Stimulated activated memory B cell treated with anti-CD40 and anti-IgM and Interleukin-4, amounts not matched to agents 10 μg/mL and 1 μg/mL and 100 μg/mL, for 72 hours (primary cell): ENCODE data around the gene KLRB1.
"Not testable (repeated sequence)": the region's sequence is repeated elsewhere in the genome, so short reads cannot be mapped to it uniquely, and the experiment has no call there.

Experiments used
- ATAC-seq: fragments of 150-1000 bp; cut with Tn5 transposase; 2 replicates; pipeline ENCODE4 v1.10.0; 2021
- H3K27ac Mint-ChIP-seq: one replicate; pipeline ENCODE4 v1.8.0; 2022; ENCODE audit warnings: mild to moderate bottlenecking, mixed read lengths
- H3K27me3 Mint-ChIP-seq: one replicate; pipeline ENCODE4 v1.8.0; 2022; ENCODE audit warnings: mixed read lengths
- H3K36me3 Mint-ChIP-seq: one replicate; pipeline ENCODE4 v1.8.0; 2022; ENCODE audit warnings: mixed read lengths
- H3K4me1 Mint-ChIP-seq: one replicate; pipeline ENCODE4 v1.8.0; 2022; ENCODE audit warnings: mixed read lengths
- H3K4me3 Mint-ChIP-seq: one replicate; pipeline ENCODE4 v1.8.0; 2022; ENCODE audit warnings: mild to moderate bottlenecking, moderate library complexity, mixed read lengths
- H3K9me3 Mint-ChIP-seq: one replicate; pipeline ENCODE4 v1.8.0; 2022; ENCODE audit warnings: mixed read lengths

Gene KLRB1

DNA sequence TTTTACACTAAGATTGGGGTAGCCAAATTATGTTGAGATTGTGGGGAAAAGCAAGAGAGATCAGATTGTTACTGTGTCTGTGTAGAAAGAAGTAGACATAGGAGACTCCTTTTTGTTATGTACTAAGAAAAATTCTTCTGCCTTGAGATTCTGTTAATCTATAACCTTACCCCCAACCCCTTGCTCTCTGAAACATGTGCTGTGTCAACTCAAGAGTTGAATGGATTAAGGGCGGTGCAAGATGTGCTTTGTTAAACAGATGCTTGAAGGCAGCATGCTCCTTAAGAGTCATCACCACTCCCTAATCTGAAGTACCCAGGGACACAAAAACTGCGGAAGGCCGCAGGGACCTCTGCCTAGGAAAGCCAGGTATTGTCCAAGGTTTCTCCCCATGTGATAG lies 7.3 kb downstream of the KLRB1 start:
- H3K4me3 Mint-ChIP-seq, ATAC-seq, H3K27ac Mint-ChIP-seq, H3K4me1 Mint-ChIP-seq, H3K27me3 Mint-ChIP-seq, H3K9me3 Mint-ChIP-seq, H3K36me3 Mint-ChIP-seq: not testable (repeated sequence)

DNA sequence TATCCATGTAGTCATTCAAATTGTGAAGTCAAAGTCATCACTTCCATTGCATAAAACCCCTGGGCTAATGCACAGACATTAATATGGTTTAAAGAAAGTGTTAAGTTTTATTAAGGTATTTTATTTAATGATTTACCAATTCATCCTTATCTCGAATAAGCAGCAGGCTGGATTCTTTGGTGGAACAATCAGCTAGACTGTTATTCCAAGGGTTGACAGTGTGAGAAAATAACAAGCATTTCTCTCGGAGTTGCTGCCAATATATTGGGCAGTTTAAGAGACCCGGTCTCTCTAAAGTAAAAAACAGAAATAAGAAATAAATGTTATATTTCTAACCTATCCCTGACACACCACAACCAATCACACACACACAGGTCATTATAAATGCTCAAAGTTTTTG lies 9.4 kb downstream of the KLRB1 start:
- H3K36me3 Mint-ChIP-seq = no peaks in the 10 kb centered on the region
- no peaks in the 10 kb centered on the region for H3K27me3 Mint-ChIP-seq
- ATAC-seq = no peak
- no peak overlapping the region for H3K4me3 Mint-ChIP-seq
- no peaks in the 10 kb centered on the region for H3K4me1 Mint-ChIP-seq
- H3K9me3 Mint-ChIP-seq = no peaks in the 10 kb centered on the region
- no peak overlapping the region for H3K27ac Mint-ChIP-seq

DNA sequence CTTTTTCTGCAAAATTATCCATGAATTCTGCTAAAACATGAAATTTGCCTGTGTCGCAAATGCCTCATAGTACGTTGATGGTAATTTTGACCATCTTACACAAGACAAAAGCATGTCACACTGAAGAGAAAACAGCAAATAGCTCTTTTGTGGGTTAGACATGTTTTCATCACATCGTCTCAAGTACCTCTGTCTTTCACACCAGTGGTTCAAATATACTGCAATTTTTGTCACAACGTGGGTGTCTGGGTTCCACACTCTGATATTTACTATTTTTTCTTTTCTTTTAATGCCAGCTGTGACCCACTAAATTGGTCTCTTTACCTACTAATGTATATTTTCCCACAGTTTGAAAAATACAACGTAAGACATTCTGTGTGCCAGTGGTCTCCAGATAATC lies 10.4 kb downstream of the KLRB1 start:
- no peak overlapping the region for H3K4me3 Mint-ChIP-seq
- no peak overlapping the region for H3K27ac Mint-ChIP-seq
- no peaks in the 10 kb centered on the region for H3K36me3 Mint-ChIP-seq
- no peaks in the 10 kb centered on the region for H3K4me1 Mint-ChIP-seq
- no peaks in the 10 kb centered on the region for H3K27me3 Mint-ChIP-seq
- ATAC-seq = no peak
- no peaks in the 10 kb centered on the region for H3K9me3 Mint-ChIP-seq

DNA sequence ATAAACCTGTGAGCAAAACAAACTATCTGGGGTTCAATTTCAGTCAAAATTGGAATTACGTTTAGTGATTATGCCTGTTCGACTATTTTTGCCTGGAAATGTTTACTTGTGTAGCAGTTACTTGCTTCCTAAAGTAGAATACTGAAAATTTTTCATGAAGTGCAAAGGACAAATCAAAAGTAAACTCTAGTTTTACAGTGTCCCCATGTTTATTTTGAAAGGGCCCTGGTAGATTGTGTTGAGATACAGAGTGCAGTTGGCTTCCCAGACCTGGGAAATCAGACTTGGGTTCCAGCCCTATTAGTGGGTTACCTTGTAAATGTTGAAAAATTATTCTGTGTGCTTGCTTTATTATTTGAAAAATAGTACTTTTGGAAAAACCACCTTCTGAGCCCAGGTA lies 17.3 kb downstream of the KLRB1 start:
- Mint-ChIP-seq H3K4me3 (no peak overlapping the region), H3K9me3 (no peaks in the 10 kb centered on the region), H3K4me1 (no peaks in the 10 kb centered on the region), H3K36me3 (no peaks in the 10 kb centered on the region), H3K27me3 (no peaks in the 10 kb centered on the region), H3K27ac (no peak overlapping the region)
- no peak for ATAC-seq

DNA sequence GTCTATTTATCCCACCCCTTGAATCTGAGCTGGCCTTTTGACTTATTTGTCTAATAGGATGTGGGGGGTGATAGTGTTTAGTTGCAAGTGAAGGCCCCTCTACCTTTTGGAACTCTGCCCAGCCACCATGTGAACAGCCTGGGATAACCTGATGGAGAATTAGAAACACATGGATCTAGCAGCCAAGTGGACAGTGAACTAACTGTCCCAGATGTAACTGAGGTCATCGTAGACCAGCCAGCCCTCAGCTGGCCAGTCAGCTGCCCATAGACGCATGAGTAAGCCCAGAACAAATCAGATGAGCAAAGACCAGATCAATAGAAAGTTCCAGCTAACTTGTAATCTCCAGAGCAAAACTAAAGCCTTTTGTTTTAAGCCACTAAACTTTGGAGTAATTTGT lies 19.0 kb downstream of the KLRB1 start:
- no peak overlapping the region for H3K4me3 Mint-ChIP-seq
- H3K27ac Mint-ChIP-seq = no peak overlapping the region

DNA sequence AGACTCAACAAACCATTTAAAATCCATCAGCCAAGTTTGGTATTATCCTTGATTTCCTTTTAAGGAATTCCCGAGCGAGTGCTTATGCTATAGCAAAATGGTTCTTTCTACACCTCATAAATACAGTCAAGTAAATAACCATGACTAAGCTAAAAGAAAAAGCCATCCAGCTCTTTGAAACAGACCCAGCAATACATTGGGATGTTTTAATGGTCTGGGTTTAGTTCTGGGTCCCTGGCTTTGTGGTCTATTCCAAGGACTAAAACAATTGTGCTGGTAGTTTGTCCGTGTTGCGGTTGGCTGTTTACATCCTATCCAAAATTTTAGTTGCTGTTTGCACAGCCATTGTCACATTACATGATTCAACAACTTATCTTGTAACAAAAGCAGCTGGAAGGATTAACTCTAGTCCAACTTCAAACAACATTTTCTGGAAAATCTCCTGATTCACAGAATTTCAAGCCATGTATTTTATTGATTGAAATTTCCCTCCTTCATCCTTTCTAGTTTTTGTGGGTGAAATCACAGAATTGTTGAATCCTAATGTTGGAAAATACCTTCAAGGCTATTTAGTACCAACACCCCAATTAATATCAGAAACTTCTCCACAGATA lies 19.6 kb downstream of the KLRB1 start:
- Mint-ChIP-seq H3K9me3 (no peaks in the 10 kb centered on the region), H3K36me3 (no peaks in the 10 kb centered on the region), H3K4me3 (no peak overlapping the region), H3K27me3 (no peaks in the 10 kb centered on the region), H3K4me1 (peaks cover 4% of the 10 kb centered on the region), H3K27ac (no peak overlapping the region)
- ATAC-seq = no peak

More for the DNA sequence above, 19.0 kb downstream of the KLRB1 start:
- H3K27me3 Mint-ChIP-seq = no peaks in the 10 kb centered on the region
- H3K9me3 Mint-ChIP-seq = no peaks in the 10 kb centered on the region
- H3K4me1 Mint-ChIP-seq = no peaks in the 10 kb centered on the region
- no peak for ATAC-seq
- H3K36me3 Mint-ChIP-seq = no peaks in the 10 kb centered on the region

DNA sequence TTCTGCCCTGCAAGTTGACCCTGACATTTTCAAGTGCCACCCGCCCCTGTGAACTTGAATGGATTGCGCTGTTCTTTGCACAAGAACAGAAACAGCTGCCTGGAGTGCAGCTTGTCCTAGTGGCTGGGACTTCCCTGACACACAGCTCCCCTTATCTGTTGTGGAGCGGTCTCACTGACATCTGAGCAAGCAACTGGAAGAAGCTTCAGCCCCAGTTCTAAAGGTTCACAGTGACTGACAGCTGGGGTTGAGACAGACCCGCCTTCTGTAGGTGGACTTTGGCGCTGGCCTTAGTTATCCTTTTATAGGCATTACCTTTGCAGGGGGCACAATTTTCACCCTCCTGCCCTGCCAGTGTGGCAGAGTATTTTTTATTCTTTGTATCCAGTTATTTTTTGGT lies 30.0 kb downstream of the KLRB1 start:
- H3K4me1 Mint-ChIP-seq, H3K9me3 Mint-ChIP-seq, H3K4me3 Mint-ChIP-seq, H3K36me3 Mint-ChIP-seq, H3K27ac Mint-ChIP-seq, ATAC-seq, H3K27me3 Mint-ChIP-seq: not testable (repeated sequence)

DNA sequence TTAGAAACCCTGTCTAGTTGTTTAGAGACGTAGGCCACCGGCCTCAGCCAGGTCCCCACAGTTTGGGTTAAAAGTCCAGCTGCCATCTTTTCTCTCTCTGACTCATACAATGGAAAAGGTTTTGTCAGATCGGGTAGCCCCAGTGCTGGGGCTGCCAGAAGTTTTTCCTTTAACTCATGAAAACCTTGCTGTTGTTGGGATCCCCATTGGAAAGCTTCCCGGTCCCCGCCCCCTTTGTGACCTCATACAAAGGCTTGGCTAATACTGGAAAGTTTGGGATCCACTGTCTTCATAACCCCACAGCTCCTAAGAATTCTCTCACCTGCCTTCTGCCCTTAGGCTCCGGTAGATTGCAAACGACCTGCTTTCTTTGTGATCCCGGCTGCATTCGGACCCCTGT lies 40.6 kb downstream of the KLRB1 start:
- not testable (repeated sequence) for ATAC-seq, H3K36me3 Mint-ChIP-seq, H3K9me3 Mint-ChIP-seq, H3K27me3 Mint-ChIP-seq, H3K4me3 Mint-ChIP-seq, H3K27ac Mint-ChIP-seq, H3K4me1 Mint-ChIP-seq

DNA sequence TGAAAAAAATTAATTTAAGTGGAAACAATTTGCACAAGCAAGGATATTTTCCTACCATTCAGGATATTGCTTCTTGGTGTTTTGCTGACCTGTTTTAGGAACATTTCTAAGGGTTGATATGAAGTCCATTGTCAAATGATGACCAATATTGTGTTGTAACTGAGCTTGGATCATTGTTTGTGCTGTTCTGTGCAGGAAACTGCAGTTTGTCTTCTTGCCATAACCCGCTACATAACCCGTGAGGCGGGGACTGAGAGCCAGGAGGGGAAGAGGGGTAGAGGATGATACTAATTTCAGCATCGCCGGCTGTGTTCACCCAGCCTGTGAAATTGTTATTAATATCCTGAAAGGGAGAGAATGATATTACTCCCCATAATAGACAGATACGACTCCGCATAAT lies 41.6 kb downstream of the KLRB1 start:
- H3K36me3 Mint-ChIP-seq, H3K27me3 Mint-ChIP-seq, H3K27ac Mint-ChIP-seq, H3K4me1 Mint-ChIP-seq, H3K9me3 Mint-ChIP-seq, ATAC-seq, H3K4me3 Mint-ChIP-seq: not testable (repeated sequence)

DNA sequence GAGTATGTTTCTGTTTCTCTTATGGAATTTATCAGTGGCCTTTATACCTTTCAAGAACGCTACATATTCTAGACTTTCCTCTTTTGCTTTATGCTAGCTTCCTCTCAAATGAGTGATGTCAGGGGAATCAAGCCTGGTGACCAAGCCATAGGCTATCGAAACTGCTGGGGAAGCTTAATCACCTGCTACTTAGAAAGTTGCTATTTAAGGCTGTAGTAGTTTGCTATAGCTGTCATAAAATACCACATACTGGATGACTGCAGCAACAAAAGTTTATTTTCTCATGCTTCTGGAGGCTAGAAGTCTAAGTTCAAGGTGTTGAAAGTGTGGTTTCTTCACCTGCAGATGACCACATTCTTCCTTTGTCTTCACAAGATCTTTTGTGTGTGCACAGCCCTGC lies 43.3 kb downstream of the KLRB1 start:
- not testable (repeated sequence) for ATAC-seq, H3K27ac Mint-ChIP-seq, H3K4me1 Mint-ChIP-seq

DNA sequence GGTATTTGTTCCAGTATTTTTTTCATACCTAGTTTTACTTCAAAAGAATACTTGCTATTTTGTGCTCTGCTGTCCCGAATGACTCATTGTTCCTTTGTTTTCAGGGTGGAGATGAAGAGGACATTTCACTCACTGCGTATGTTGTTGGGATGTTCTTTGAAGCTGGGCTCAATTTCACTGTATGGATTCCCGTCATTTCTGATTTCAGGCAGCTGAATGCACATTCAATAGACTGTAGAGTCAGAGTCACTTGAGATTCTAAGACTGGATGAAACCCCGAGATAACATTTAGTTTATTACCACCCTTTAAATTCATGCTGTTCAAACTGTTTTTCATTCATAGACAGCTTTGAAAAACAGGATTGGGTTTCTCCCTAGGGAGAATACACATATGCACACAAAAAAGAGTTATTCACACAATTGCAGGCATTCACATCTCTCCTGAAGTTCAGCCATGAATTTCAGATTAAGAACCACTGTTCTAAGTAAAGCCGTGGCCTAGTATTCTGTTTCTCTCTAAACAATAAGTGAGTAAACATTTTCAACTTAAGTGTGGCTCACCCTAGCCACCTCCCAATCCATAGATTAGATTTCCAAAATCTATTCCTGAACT lies 44.8 kb downstream of the KLRB1 start:
- not testable (repeated sequence) for H3K4me1 Mint-ChIP-seq, H3K36me3 Mint-ChIP-seq, ATAC-seq, H3K9me3 Mint-ChIP-seq, H3K4me3 Mint-ChIP-seq, H3K27ac Mint-ChIP-seq, H3K27me3 Mint-ChIP-seq

More for the DNA sequence above, 43.3 kb downstream of the KLRB1 start:
- not testable (repeated sequence) for H3K4me3 Mint-ChIP-seq, H3K9me3 Mint-ChIP-seq, H3K27me3 Mint-ChIP-seq, H3K36me3 Mint-ChIP-seq

DNA sequence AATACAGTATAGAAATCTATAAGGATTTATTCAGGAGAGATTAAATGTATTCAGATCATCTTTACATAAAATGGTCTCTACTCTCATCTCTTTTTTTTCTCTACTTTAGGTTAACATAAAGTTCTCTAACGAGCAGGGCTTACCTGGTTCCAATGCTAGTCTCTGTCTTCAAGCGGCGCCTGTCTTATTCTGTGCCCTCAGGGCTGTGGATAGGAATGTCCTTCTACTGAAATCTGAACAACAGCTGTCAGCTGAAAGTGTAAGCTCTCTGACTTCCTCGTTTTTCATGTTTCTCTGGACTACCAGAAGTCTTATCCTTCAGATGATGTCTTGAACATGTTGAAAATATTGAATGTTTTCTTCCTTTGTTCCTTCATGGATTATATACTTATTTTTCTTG lies 62.2 kb downstream of the KLRB1 start:
- H3K9me3 Mint-ChIP-seq, H3K27me3 Mint-ChIP-seq, ATAC-seq, H3K4me3 Mint-ChIP-seq, H3K36me3 Mint-ChIP-seq, H3K4me1 Mint-ChIP-seq, H3K27ac Mint-ChIP-seq: not testable (repeated sequence)
